PC-9 (cell line): Measurements from ENCODE around the gene KCNK3. TPM values are rescaled to one million over a fixed set of nuclear protein-coding genes. Genes with fewer than 3 reads are reported as not detected.

Experiments
- BruUV-seq: library from RNA; stranded (reverse); fragments of 400-500 nt; replicated peaks from 2 replicates; lab custom pipeline; 2021; lab: Mats Ljungman, UMichigan
- CTCF ChIA-PET: fragments of 300-600 bp; sonication (Branson Sonifier 250); formaldehyde crosslinking; loops from one replicate; lab custom pipeline; 2022; ENCODE audit warnings: antibody characterized with exemption; lab: Charles Lee
- POLR2A ChIA-PET: fragments of 300-600 bp; sonication (Branson Sonifier 250); formaldehyde crosslinking; loops from one replicate; lab custom pipeline; 2022; ENCODE audit warnings: antibody characterized with exemption; ENCODE audit not compliant: unreplicated experiment; lab: Charles Lee
- DNase-seq, 2 experiments: peaks; one replicate each; pipeline versions ENCODE4 v3.0.0 to v3.0.0-alpha.2; 2015 to 2022; ENCODE audit warnings: mixed read lengths in 1 of 2
- H2AFZ ChIP-seq: fragments of 200-600 bp; sonication (generic); 2 replicates; pipeline ENCODE4 v1.8.1; 2017; ENCODE audit warnings: antibody characterized with exemption
- H3F3A ChIP-seq: fragments of 200-600 bp; sonication (generic); 2 replicates; pipeline ENCODE4 v1.8.1; 2017; ENCODE audit warnings: antibody characterized with exemption, mild to moderate bottlenecking, low read depth; ENCODE audit not compliant: insufficient read depth
- H3K27ac ChIP-seq: fragments of 200-600 bp; sonication (generic); 2 replicates; pipeline ENCODE4 v1.6.1; 2016; ENCODE audit warnings: mixed run types
- H3K27me3 ChIP-seq: fragments of 200-600 bp; sonication (generic); 2 replicates; pipeline ENCODE4 v1.6.1; 2016; ENCODE audit warnings: low read depth, mixed run types; ENCODE audit not compliant: insufficient read depth
- H3K36me3 ChIP-seq: fragments of 200-600 bp; sonication (generic); 2 replicates; pipeline ENCODE4 v1.6.1; 2016; ENCODE audit warnings: low read depth, mixed run types
- H3K4me1 ChIP-seq: fragments of 200-600 bp; sonication (generic); replicated peaks from 2 replicates; pipeline ENCODE4 v1.6.1; 2016; ENCODE audit warnings: mixed run types; ENCODE audit not compliant: insufficient read depth
- H3K4me2 ChIP-seq: fragments of 200-600 bp; sonication (generic); 2 replicates; pipeline ENCODE4 v1.6.1; 2017; ENCODE audit warnings: mixed run types
- H3K4me3 ChIP-seq: fragments of 200-600 bp; sonication (generic); 2 replicates; pipeline ENCODE4 v1.6.1; 2016; ENCODE audit warnings: mixed run types
- H3K79me2 ChIP-seq: fragments of 200-600 bp; sonication (generic); 2 replicates; pipeline ENCODE4 v1.6.1; 2017; ENCODE audit warnings: low read depth, mixed run types
- H3K9me2 ChIP-seq: fragments of 200-600 bp; sonication (generic); 2 replicates; pipeline ENCODE4 v1.8.1; 2017; ENCODE audit warnings: mild to moderate bottlenecking; ENCODE audit not compliant: insufficient read depth
- H3K9me3 ChIP-seq: fragments of 200-600 bp; sonication (generic); 2 replicates; pipeline ENCODE4 v1.8.1; 2016; ENCODE audit warnings: low read depth; ENCODE audit not compliant: insufficient read depth
- H4K20me1 ChIP-seq: fragments of 200-600 bp; sonication (generic); 2 replicates; pipeline ENCODE4 v1.8.1; 2017; ENCODE audit not compliant: insufficient read depth
- CTCF ChIP-seq: fragments of 200-600 bp; sonication (generic); conservative IDR thresholded peaks from 2 replicates; pipeline ENCODE4 v1.6.1; 2017; ENCODE audit warnings: mixed run types, antibody characterized with exemption, mild to moderate bottlenecking, moderate library complexity
- EZH2 ChIP-seq: fragments of 200-600 bp; sonication (generic); IDR thresholded peaks from 2 replicates; pipeline ENCODE4 v1.8.0; 2017; ENCODE audit warnings: antibody characterized with exemption, low read depth
- intact Hi-C: fragments of 100-400 bp; cut with micrococcal nuclease; formaldehyde crosslinking; loops from one replicate; pipeline ENCODE4 v1.10.0; 2022; ENCODE audit not compliant: unreplicated experiment
- total RNA-seq: library from RNA; stranded (reverse); gene quantifications from 2 replicates; pipeline ENCODE4 v1.2.3, GENCODE V29; 2021

Gene KCNK3
- total RNA-seq, 1 experiment from 2014 or later = not detected

GRCh38 chr2:26704441-26704977, 12.0 kb downstream of the KCNK3 start:
- TF ChIP-seq EZH2 = no peak
- no peak for TF ChIP-seq CTCF
- Histone ChIP-seq H3K27ac (no peak overlapping the region), H3K27me3 (no peaks in the 10 kb centered on the region), H3K4me3 (no peak overlapping the region), H3F3A (no peaks in the 10 kb centered on the region), H3K9me2 (no peaks in the 10 kb centered on the region), H3K4me2 (no peak overlapping the region), H2AFZ (no peak overlapping the region), H3K79me2 (no peaks in the 10 kb centered on the region), H3K36me3 (no peaks in the 10 kb centered on the region), H3K4me1 (no peaks in the 10 kb centered on the region), H3K9me3 (no peaks in the 10 kb centered on the region), H4K20me1 (no peaks in the 10 kb centered on the region)
- ChIA-PET POLR2A (no interaction called here), CTCF (no interaction called here)
- intact Hi-C loops = no loop called here
- no peak for DNase-seq
- BruUV-seq = no TSS peak

DNA sequence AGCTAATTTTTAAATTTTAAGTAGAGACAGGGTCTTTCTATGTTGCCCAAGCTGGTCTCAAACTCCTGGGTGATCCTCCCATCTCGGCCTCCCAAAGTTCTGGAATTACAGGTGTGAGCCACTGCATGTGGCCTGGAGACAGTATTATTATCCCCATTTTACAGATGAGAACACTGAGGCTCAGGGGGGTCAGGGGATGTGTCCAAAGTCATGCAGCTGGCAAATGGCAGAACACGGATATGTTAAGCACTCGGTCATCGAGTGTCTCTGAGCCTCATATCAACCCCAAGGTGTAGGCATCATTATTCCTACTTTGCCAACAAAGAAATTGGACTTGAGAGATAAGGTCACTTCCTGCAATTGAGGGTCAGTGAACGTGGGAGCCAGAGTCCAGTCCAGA, 12.6 kb downstream of the KCNK3 start:
- no peak overlapping the region for H2AFZ ChIP-seq
- no peaks in the 10 kb centered on the region for H3K9me2 ChIP-seq
- H3K9me3 ChIP-seq = no peaks in the 10 kb centered on the region
- H3K36me3 ChIP-seq = no peaks in the 10 kb centered on the region
- no TSS peak for BruUV-seq
- H3K27ac ChIP-seq = no peak overlapping the region
- H3K27me3 ChIP-seq = no peaks in the 10 kb centered on the region
- H4K20me1 ChIP-seq = no peaks in the 10 kb centered on the region
- DNase-seq = no peak
- H3K4me1 ChIP-seq = no peaks in the 10 kb centered on the region
- H3K4me2 ChIP-seq = no peak overlapping the region
- POLR2A ChIA-PET = no interaction called here
- no peak overlapping the region for H3K4me3 ChIP-seq
- TF ChIP-seq CTCF = no peak
- TF ChIP-seq EZH2 = no peak
- no peaks in the 10 kb centered on the region for H3K79me2 ChIP-seq
- CTCF ChIA-PET = no interaction called here
- no peaks in the 10 kb centered on the region for H3F3A ChIP-seq
- intact Hi-C loops = no loop called here

GRCh38 chr2:26706093-26706492, 13.6 kb downstream of the KCNK3 start:
- H3K9me2 ChIP-seq = no peaks in the 10 kb centered on the region

More at GRCh38 chr2:26706093-26706492, 13.6 kb downstream of the KCNK3 start:
- Histone ChIP-seq H3K9me3 (no peaks in the 10 kb centered on the region), H2AFZ (no peak overlapping the region), H3K27ac (no peak overlapping the region), H3K4me2 (no peak overlapping the region), H3K27me3 (no peaks in the 10 kb centered on the region), H3K4me1 (no peaks in the 10 kb centered on the region), H4K20me1 (no peaks in the 10 kb centered on the region), H3K4me3 (no peak overlapping the region), H3F3A (no peaks in the 10 kb centered on the region), H3K36me3 (no peaks in the 10 kb centered on the region), H3K79me2 (no peaks in the 10 kb centered on the region)
- ChIA-PET POLR2A (no interaction called here), CTCF (interaction anchor here (0.5 kb wide), 1 partner anchor 50 kb away, joined by 7 read pairs; no protein-coding TSS in a partner anchor)
- no peak for DNase-seq
- intact Hi-C loops = no loop called here
- no TSS peak for BruUV-seq
- TF ChIP-seq EZH2 = no peak
- no peak for TF ChIP-seq CTCF
